Left forelimb (tissue), 1 donor: ENCODE measurements around the gene CDH19.

Experiments used
- DNase-seq: peaks from one replicate; pipeline ENCODE4 v3.0.0-alpha.2; 2018; ENCODE audit warnings: low spot score

Gene CDH19

GRCh38 chr18:66603941-66604627 is at the start of gene CDH19:
CDH19 (minus strand) TSS chr18:66604090; CDS start chr18:66572204, 31,886 bp downstream.
- no peak for DNase-seq

- no peak for DNase-seq
Measured at GRCh38 chr18:66647671-66648070, 43.8 kb upstream of the CDH19 start.

- no peak for DNase-seq
Measured at GRCh38 chr18:66646609-66647008, 42.7 kb upstream of the CDH19 start.

GRCh38 chr18:66645983-66646382 is 42.1 kb upstream of the CDH19 start:
- DNase-seq: no peak

- no peak for DNase-seq
Measured at GRCh38 chr18:66641056-66641455, 37.2 kb upstream of the CDH19 start.

- DNase-seq: no peak
Measured at GRCh38 chr18:66640431-66640830, 36.5 kb upstream of the CDH19 start.

- DNase-seq: no peak
Measured at GRCh38 chr18:66638856-66639629, 35.2 kb upstream of the CDH19 start.

GRCh38 chr18:66635342-66635741 is 31.5 kb upstream of the CDH19 start:
- DNase-seq: no peak

GRCh38 chr18:66632756-66633155 is 28.9 kb upstream of the CDH19 start:
- DNase-seq: no peak

- DNase-seq: no peak
Measured at GRCh38 chr18:66630831-66631230, 26.9 kb upstream of the CDH19 start.

- no peak for DNase-seq
Measured at GRCh38 chr18:66623821-66624220, 19.9 kb upstream of the CDH19 start.

GRCh38 chr18:66621816-66622576 is 18.1 kb upstream of the CDH19 start:
- no peak for DNase-seq

- DNase-seq: no peak
Measured at GRCh38 chr18:66616523-66616983, 12.7 kb upstream of the CDH19 start.

- DNase-seq: no peak
Measured at GRCh38 chr18:66615176-66615575, 11.3 kb upstream of the CDH19 start.

GRCh38 chr18:66607632-66608031 is 3.7 kb upstream of the CDH19 start:
- DNase-seq: no peak

GRCh38 chr18:66601649-66602048 is 2.2 kb downstream of the CDH19 start:
- no peak for DNase-seq

- DNase-seq: no peak
Measured at GRCh38 chr18:66599190-66599589, 4.7 kb downstream of the CDH19 start.

GRCh38 chr18:66587430-66587829 is 16.5 kb downstream of the CDH19 start:
- DNase-seq: no peak

- no peak for DNase-seq
Measured at GRCh38 chr18:66582211-66582610, 21.7 kb downstream of the CDH19 start.

GRCh38 chr18:66575263-66575662 is 28.6 kb downstream of the CDH19 start:
- DNase-seq: no peak

- DNase-seq: no peak
Measured at GRCh38 chr18:66571845-66572244, 32.0 kb downstream of the CDH19 start.

GRCh38 chr18:66566616-66567015 is 37.3 kb downstream of the CDH19 start:
- DNase-seq: no peak

- no peak for DNase-seq
Measured at GRCh38 chr18:66564236-66564635, 39.7 kb downstream of the CDH19 start.
